Mucosa of descending colon (tissue), 3 donors: Measurements from ENCODE around the gene TRIM50. TPM values are rescaled to one million over a fixed set of nuclear protein-coding genes. Genes with fewer than 3 reads are reported as not detected.

Source experiments
- total RNA-seq, 3 donors: library from RNA; stranded (reverse); fragmentation: NEBNext Ultra II Directional in 2 of 3; extraction: Animal tissue kit (Norgen Biotek cat#: 25700) in 2 of 3; gene quantifications; one replicate each; pipeline versions ENCODE4 v1.2.1 to v1.2.4, GENCODE V29; 2021 to 2023
- donor health status: DM: no; HTN: no; CAD: no; lungs with moderate emphysema.
- donor health status: DM: no; HTN: no; CAD: no.
- donor health status: DM: no; HTN: yes; CAD: no.

TRIM50 gene
- total RNA-seq, 3 donors from 2014 or later = 0.35 TPM; not detected in 2

Other genes with a start within 250 kb of the TRIM50 start
- not detected for gene SPDYE9, start 242.0 kb downstream of the TRIM50 start, total RNA-seq
- gene NSUN5, start 19.3 kb downstream of the TRIM50 start, total RNA-seq = 10 to 100 TPM; 18.9 to 26.7 (median 21.0) TPM
- not detected for gene FKBP6, start 79 bp upstream of the TRIM50 start, total RNA-seq
- gene FZD9, start 105.7 kb upstream of the TRIM50 start, total RNA-seq = under 1 TPM in 2 of 3 donors, not detected in 1; 0.12 to 0.47 TPM
- gene BAZ1B, start 194.2 kb upstream of the TRIM50 start, total RNA-seq = 10 to 100 TPM; 37.4 to 76.0 (median 41.4) TPM
- 100 to 1,000 TPM in 1 of 3 donors, 10 to 100 TPM in 2; 59.3 to 112 (median 62.0) TPM for gene BCL7B, start 229.6 kb upstream of the TRIM50 start, total RNA-seq